ENCODE measurements around the gene PCNT.

- no peak for TF ChIP-seq CTCF (IDR thresholded peaks at IDR 0.05)
- TF ChIP-seq ZMAT4 (CRISPR knock-in tag; IDR thresholded peaks at IDR 0.05) = no peak
- TF ChIP-seq E2F5 (CRISPR knock-in tag; IDR thresholded peaks at IDR 0.05) = no peak
- no peak for TF ChIP-seq TEAD1 (CRISPR knock-in tag; IDR thresholded peaks at IDR 0.05)
- TF ChIP-seq MAX (CRISPR knock-in tag; IDR thresholded peaks at IDR 0.05) = no peak
- TF ChIP-seq ERG (CRISPR knock-in tag; IDR thresholded peaks at IDR 0.05) = no peak
- no peak for TF ChIP-seq E2F4 (CRISPR knock-in tag; IDR thresholded peaks at IDR 0.05; ENCODE audit: borderline replicate concordance, low read depth)
- TF ChIP-seq NFYB (CRISPR knock-in tag; conservative IDR thresholded peaks at IDR 0.05; ENCODE audit: low read depth) = no peak
- no peak for TF ChIP-seq MLX (CRISPR knock-in tag; IDR thresholded peaks at IDR 0.05)
- TF ChIP-seq HMGXB4 (CRISPR knock-in tag; IDR thresholded peaks at IDR 0.05) = no peak
- TF ChIP-seq CBFB (CRISPR knock-in tag; IDR thresholded peaks at IDR 0.05; ENCODE audit: low read depth) = no peak
Observed at GRCh38 chr21:46328151-46328550, 4.2 kb downstream of the PCNT start.
